ENCODE results near the gene MIOX. TPM values are rescaled to one million over a fixed set of nuclear protein-coding genes. Genes with fewer than 3 reads are reported as not detected.

The MIOX gene
- total RNA-seq, 2 experiments from 2014 or later, result 0.39 to 0.59 TPM

GRCh38 chr22:50475652-50476002 is 11.0 kb upstream of the MIOX start:
- ChIA-PET CTCF (interaction anchor here (0.9 kb wide), 1 partner anchor 145 kb away, joined by 3 read pairs; no protein-coding TSS in a partner anchor), POLR2A (interaction anchor here (0.9 to 1.4 kb wide), 3 partner anchors 9 to 50 kb away, joined by 3 to 4 read pairs (median 4); partner anchors contain the start of gene SCO2)
- no peak for DNase-seq
- peak overlapping the region; percentile 62 for H3K4me3 Mint-ChIP-seq
- H3K27me3 Mint-ChIP-seq, result peaks cover 3% of the 10 kb centered on the region
- H3K4me1 Mint-ChIP-seq (ENCODE audit: low read depth), result peaks cover 43% of the 10 kb centered on the region
- no peaks in the 10 kb centered on the region for H3K36me3 Mint-ChIP-seq
- H3K9me3 Mint-ChIP-seq, result no peaks in the 10 kb centered on the region
- intact Hi-C loops (cut with micrococcal nuclease), result loop anchor here (1.0 to 2.0 kb wide), 2 partner anchors 31 to 146 kb away; partner anchors contain the start of gene LMF2
- H3K27ac Mint-ChIP-seq, result no peak overlapping the region

DNA sequence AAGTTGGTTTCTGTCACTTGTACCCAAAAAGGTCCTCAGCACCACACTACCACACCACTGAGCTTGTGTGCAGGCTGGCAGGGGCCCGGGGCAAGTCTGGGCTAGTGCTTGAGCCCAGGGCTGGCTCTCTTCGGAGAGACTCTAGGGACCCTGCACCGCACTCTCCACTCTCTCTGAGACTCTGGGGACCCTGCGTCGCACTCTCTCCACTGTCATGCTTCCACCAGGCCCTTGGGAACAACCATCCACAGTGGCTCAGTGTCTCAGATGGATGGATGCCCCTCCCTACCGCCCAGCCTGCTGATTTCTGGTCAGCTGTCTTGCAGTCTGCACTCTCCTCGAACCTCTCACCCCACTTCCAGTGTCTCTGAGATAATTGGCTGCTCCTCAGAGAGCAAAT is 9.8 kb upstream of the MIOX start:
- intact Hi-C loops (cut with micrococcal nuclease), result no loop called here
- peaks cover 3% of the 10 kb centered on the region for H3K27me3 Mint-ChIP-seq
- H3K36me3 Mint-ChIP-seq, result no peaks in the 10 kb centered on the region
- no peaks in the 10 kb centered on the region for H3K9me3 Mint-ChIP-seq
- peak overlapping the region; percentile 22 for H3K4me3 Mint-ChIP-seq
- no peak overlapping the region for H3K27ac Mint-ChIP-seq
- CTCF ChIA-PET, result interaction anchor here (1.3 kb wide), 1 partner anchor 21 kb away, joined by 3 read pairs; no protein-coding TSS in a partner anchor
- peaks cover 31% of the 10 kb centered on the region for H3K4me1 Mint-ChIP-seq (ENCODE audit: low read depth)
- DNase-seq, result no peak
- POLR2A ChIA-PET, result no interaction called here

GRCh38 chr22:50477923-50478322 is 8.7 kb upstream of the MIOX start:
- intact Hi-C loops (cut with micrococcal nuclease), result no loop called here

GRCh38 chr22:50479721-50480120 is 6.9 kb upstream of the MIOX start:
- Mint-ChIP-seq H3K9me3 (no peaks in the 10 kb centered on the region), H3K27ac (no peak overlapping the region), H3K4me1 (ENCODE audit: low read depth) (peaks cover 8% of the 10 kb centered on the region), H3K36me3 (peaks cover 2% of the 10 kb centered on the region), H3K4me3 (peak overlapping the region; percentile 65), H3K27me3 (peaks cover 3% of the 10 kb centered on the region)
- POLR2A ChIA-PET, result no interaction called here
- CTCF ChIA-PET, result interaction anchor here (1.3 to 2.7 kb wide), 2 partner anchors 18 to 141 kb away, joined by 6 to 15 read pairs; no protein-coding TSS in a partner anchor
- DNase-seq, result no peak
- intact Hi-C loops (cut with micrococcal nuclease), result no loop called here

More at GRCh38 chr22:50477923-50478322, 8.7 kb upstream of the MIOX start:
- ChIA-PET POLR2A (no interaction called here), CTCF (interaction anchor here (0.8 to 1.3 kb wide), 2 partner anchors 20 to 30 kb away, joined by 3 to 5 read pairs; partner anchors contain the start of gene NCAPH2)
- Mint-ChIP-seq H3K27me3 (peaks cover 3% of the 10 kb centered on the region), H3K9me3 (no peaks in the 10 kb centered on the region), H3K36me3 (no peaks in the 10 kb centered on the region), H3K4me3 (no peak overlapping the region), H3K4me1 (ENCODE audit: low read depth) (peaks cover 21% of the 10 kb centered on the region), H3K27ac (no peak overlapping the region)
- no peak for DNase-seq

- Mint-ChIP-seq H3K4me3 (peak overlapping the region; percentile 62), H3K27me3 (peaks cover 3% of the 10 kb centered on the region), H3K27ac (no peak overlapping the region), H3K4me1 (ENCODE audit: low read depth) (peaks cover 3% of the 10 kb centered on the region), H3K36me3 (peaks cover 2% of the 10 kb centered on the region), H3K9me3 (no peaks in the 10 kb centered on the region)
- intact Hi-C loops (cut with micrococcal nuclease), result no loop called here
- ChIA-PET CTCF (interaction anchor here (2.7 kb wide), 1 partner anchor 17 kb away, joined by 15 read pairs; no protein-coding TSS in a partner anchor), POLR2A (interaction anchor here (1.0 kb wide), 1 partner anchor 44 kb away, joined by 4 read pairs; the partner anchor contains the start of gene SCO2)
- DNase-seq, result no peak
These were observed 5.6 kb upstream of the MIOX start for GRCh38 chr22:50481045-50481439.

DNA sequence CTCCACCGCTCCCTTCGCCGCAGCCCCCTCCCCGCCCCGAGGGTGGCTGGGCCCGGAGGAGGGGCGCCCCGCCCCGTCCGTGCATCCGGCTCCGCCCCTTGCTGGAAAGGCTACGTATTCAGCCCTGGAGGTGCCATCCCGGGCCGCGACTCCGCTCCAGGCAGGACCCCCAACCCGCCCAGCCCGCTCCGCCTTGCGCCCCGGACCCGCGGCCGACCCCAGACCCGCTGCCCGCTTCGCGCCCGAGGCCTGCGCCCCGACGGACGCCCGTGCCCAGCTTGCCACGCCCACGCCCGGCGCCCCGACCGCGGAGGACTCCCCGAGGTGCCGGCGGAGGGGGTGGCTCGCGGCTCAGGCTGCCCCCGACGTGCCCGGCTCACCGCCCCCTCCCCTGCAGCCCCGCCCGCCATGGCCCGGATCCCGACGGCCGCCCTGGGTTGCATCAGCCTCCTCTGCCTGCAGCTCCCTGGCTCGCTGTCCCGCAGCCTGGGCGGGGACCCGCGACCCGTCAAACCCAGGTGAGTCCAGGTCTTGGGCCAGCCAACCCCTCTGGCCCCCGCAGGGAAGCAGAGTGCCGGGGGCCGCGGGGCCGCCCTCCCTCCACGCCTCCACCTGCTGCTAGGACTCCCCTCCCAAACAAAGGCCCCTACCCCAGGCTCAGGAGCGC is 5.1 kb upstream of the MIOX start, which contains the start of gene ADM2:
Gene ADM2 (plus strand): TSS at position 104 of the 667 bp plus-strand sequence. CDS start 305 bp downstream, at position 409.
- Mint-ChIP-seq H3K4me1 (ENCODE audit: low read depth) (peaks cover 3% of the 10 kb centered on the region), H3K27me3 (peaks cover 3% of the 10 kb centered on the region), H3K36me3 (peaks cover 2% of the 10 kb centered on the region), H3K4me3 (peak within 1 kb of the TSS; percentile 79), H3K27ac (no peak within 1 kb of the TSS), H3K9me3 (no peaks in the 10 kb centered on the region)
- POLR2A ChIA-PET, result interaction anchor here (1.0 to 1.5 kb wide), 2 partner anchors 11 to 44 kb away, joined by 3 to 4 read pairs; partner anchors contain the start of gene SCO2
- CTCF ChIA-PET, result interaction anchor here (2.7 kb wide), 1 partner anchor 16 kb away, joined by 15 read pairs; no protein-coding TSS in a partner anchor
- intact Hi-C loops (cut with micrococcal nuclease), result no loop called here
- DNase-seq, result peak; percentile 80

- ChIA-PET POLR2A (interaction anchor here (1.5 kb wide), 1 partner anchor 12 kb away, joined by 3 read pairs; no protein-coding TSS in a partner anchor), CTCF (interaction anchor here (2.7 kb wide), 1 partner anchor 15 kb away, joined by 15 read pairs; no protein-coding TSS in a partner anchor)
- DNase-seq, result no peak
- Mint-ChIP-seq H3K9me3 (no peaks in the 10 kb centered on the region), H3K27me3 (peaks cover 3% of the 10 kb centered on the region), H3K4me1 (ENCODE audit: low read depth) (peaks cover 3% of the 10 kb centered on the region), H3K4me3 (peak overlapping the region; percentile 79), H3K27ac (no peak overlapping the region), H3K36me3 (peaks cover 2% of the 10 kb centered on the region)
- intact Hi-C loops (cut with micrococcal nuclease), result no loop called here
These were observed 4.3 kb upstream of the MIOX start for GRCh38 chr22:50482107-50483074.

DNA sequence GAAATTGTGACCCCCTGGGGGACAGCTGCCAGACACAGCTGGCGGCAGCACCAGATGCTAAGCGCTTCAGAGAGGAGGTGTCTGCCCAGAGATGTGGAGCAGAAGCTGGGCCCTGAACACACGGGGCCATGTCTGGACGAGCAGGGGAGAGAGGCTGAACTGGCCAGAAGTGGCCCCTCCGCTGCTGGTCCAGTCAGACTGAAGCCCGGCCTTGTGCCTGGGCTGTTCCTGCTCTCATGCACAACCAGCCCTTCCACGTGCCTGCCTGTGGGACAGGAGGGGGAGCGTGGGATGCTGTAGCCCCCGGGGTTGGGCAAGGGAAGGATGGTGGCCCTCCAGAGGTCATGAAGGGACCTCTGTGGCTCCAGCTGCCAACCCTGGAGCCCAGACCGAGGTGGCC is 3.6 kb upstream of the MIOX start:
- intact Hi-C loops (cut with micrococcal nuclease), result no loop called here
- ChIA-PET POLR2A (interaction anchor here (1.5 kb wide), 1 partner anchor 12 kb away, joined by 3 read pairs; no protein-coding TSS in a partner anchor), CTCF (no interaction called here)
- Mint-ChIP-seq H3K4me1 (ENCODE audit: low read depth) (peaks cover 3% of the 10 kb centered on the region), H3K36me3 (peaks cover 2% of the 10 kb centered on the region), H3K27me3 (peaks cover 3% of the 10 kb centered on the region), H3K9me3 (no peaks in the 10 kb centered on the region), H3K27ac (no peak overlapping the region), H3K4me3 (peak overlapping the region; percentile 32)
- DNase-seq, result no peak

DNA sequence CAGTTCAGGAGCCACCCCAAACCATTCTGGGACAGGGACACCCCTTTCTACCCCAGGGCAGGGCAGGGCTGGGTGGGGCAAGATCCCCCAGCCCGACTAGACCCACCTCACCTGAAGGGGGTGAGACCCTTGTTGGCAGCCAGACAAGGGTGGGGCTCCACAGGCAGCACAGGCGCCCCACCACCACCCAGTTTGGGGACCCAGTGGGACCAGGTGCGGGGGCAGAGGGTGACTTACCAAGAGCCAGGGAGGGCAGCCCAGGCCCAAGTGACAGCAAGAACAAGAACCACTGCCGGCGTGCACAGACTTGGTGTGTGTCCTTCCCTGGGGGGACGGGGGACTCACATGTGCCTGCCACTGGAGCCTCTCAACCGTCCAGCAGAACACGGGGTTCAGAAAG is 3.1 kb upstream of the MIOX start:
- H3K27ac Mint-ChIP-seq, result no peak overlapping the region
- peaks cover 2% of the 10 kb centered on the region for H3K36me3 Mint-ChIP-seq
- intact Hi-C loops (cut with micrococcal nuclease), result no loop called here
- no peak for DNase-seq
- ChIA-PET POLR2A (no interaction called here), CTCF (no interaction called here)
- H3K27me3 Mint-ChIP-seq, result peaks cover 3% of the 10 kb centered on the region
- no peaks in the 10 kb centered on the region for H3K9me3 Mint-ChIP-seq
- H3K4me1 Mint-ChIP-seq (ENCODE audit: low read depth), result peaks cover 3% of the 10 kb centered on the region
- no peak overlapping the region for H3K4me3 Mint-ChIP-seq

- H3K36me3 Mint-ChIP-seq, result peaks cover 2% of the 10 kb centered on the region
- intact Hi-C loops (cut with micrococcal nuclease), result no loop called here
- H3K4me1 Mint-ChIP-seq (ENCODE audit: low read depth), result peaks cover 3% of the 10 kb centered on the region
- ChIA-PET CTCF (no interaction called here), POLR2A (interaction anchor here (1.3 kb wide), 1 partner anchor 9 kb away, joined by 3 read pairs; the partner anchor contains the start of gene SBF1)
- peaks cover 3% of the 10 kb centered on the region for H3K27me3 Mint-ChIP-seq
- DNase-seq, result no peak
- H3K4me3 Mint-ChIP-seq, result no peak overlapping the region
- H3K9me3 Mint-ChIP-seq, result no peaks in the 10 kb centered on the region
- no peak overlapping the region for H3K27ac Mint-ChIP-seq
These were observed 2.4 kb upstream of the MIOX start for GRCh38 chr22:50483977-50484853.

Measured in activated CD4-positive, alpha-beta memory T cell treated with anti-CD3 and anti-CD28 coated beads for 36 hours (primary cell).